Coronary artery (tissue), 2 donors: ENCODE measurements around the gene CADPS.

Experiments
- DNase-seq: peaks from one replicate; pipeline ENCODE4 v3.0.0-alpha.2; 2017; ENCODE audit warnings: low spot score
- H3K27ac ChIP-seq, 2 donors: fragments of 200-600 bp; sonication (generic); one replicate each; pipeline ENCODE4 v1.5.1; 2016 to 2019
- H3K4me3 ChIP-seq: fragments of 200-600 bp; sonication (generic); 2 replicates; pipeline ENCODE4 v1.5.1; 2016; ENCODE audit warnings: mild to moderate bottlenecking, moderate library complexity
- TF ChIP-seq, protein P1 (sequence below): fragments of 200-600 bp; sonication (generic); IDR thresholded peaks from one replicate; pipeline ENCODE4 v1.5.1; 2019; ENCODE audit warnings: antibody characterized with exemption

Gene CADPS

DNA sequence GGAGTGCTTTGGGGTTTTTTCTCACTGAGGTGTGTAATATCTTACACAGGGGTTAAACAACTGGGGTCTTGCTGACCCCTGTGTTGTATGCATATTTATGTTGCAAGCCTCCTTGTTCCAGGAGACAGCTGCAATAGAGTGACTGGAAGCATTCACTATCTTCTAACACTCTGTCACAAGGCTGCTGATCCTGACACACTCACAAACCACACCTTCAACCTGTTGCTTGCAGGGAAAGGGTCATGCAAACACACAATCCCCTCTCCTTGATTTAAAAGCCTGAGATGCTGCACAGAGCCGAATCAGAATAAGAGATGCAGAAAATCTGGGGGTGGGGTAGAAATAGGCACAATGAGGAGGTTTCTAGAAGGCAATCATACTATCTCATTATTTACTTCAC is 197.3 kb downstream of the CADPS start:
- Histone ChIP-seq H3K27ac (no peak overlapping the region), H3K4me3 (no peak overlapping the region)
- TF ChIP-seq, protein P1, sequence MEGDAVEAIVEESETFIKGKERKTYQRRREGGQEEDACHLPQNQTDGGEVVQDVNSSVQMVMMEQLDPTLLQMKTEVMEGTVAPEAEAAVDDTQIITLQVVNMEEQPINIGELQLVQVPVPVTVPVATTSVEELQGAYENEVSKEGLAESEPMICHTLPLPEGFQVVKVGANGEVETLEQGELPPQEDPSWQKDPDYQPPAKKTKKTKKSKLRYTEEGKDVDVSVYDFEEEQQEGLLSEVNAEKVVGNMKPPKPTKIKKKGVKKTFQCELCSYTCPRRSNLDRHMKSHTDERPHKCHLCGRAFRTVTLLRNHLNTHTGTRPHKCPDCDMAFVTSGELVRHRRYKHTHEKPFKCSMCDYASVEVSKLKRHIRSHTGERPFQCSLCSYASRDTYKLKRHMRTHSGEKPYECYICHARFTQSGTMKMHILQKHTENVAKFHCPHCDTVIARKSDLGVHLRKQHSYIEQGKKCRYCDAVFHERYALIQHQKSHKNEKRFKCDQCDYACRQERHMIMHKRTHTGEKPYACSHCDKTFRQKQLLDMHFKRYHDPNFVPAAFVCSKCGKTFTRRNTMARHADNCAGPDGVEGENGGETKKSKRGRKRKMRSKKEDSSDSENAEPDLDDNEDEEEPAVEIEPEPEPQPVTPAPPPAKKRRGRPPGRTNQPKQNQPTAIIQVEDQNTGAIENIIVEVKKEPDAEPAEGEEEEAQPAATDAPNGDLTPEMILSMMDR = no peak
- DNase-seq = no peak

DNA sequence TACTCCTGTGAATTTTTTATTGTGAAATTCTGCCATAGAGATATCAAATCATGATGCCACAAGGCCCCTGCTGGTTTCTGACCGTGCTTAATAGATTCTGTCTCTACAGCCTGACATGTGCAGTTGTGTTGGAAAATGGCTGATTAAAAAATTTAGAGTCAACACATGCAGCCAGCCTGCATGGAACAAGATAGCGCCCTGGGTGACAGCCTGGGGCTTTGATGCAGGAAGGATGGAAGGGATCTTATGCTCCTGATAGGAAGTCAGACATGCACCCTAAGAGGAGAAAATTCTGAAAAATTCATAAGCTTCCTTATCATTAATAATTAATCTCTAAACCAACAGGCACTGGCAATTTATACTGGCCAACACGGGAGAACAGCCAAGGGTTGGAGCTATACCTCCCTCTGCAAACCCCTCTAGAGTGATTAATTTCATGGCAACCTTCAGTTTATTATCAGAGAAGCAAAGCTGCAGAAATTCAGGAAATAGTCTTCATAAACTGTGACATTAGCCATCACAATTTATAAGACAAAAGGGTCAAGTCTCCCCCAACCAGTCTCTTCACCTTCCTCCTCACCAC is 198.4 kb downstream of the CADPS start:
- DNase-seq = no peak
- Histone ChIP-seq H3K27ac (no peak overlapping the region), H3K4me3 (no peak overlapping the region)
- TF ChIP-seq, protein P1 = no peak

DNA sequence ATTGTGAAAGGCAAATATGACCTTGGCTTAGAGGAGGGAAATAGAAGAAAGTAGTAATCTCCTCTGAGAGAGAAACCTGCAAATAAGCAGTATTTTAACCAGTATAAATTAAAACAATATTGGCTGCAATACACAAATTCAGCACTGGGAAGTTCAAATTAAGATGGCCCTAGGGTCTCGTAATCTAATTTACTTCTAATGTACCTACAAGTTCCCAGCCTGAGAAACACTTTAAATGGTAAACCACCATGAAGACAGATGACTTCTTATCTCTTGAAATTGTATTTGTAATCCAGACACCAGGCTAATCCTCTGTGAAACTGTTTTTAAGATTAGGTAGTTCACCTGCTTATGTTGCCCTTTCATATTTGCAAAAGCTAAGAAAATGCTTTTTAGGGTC is 199.7 kb downstream of the CADPS start:
- no peak for DNase-seq
- Histone ChIP-seq H3K4me3 (no peak overlapping the region), H3K27ac (no peak overlapping the region)
- TF ChIP-seq, protein P1 = no peak

DNA sequence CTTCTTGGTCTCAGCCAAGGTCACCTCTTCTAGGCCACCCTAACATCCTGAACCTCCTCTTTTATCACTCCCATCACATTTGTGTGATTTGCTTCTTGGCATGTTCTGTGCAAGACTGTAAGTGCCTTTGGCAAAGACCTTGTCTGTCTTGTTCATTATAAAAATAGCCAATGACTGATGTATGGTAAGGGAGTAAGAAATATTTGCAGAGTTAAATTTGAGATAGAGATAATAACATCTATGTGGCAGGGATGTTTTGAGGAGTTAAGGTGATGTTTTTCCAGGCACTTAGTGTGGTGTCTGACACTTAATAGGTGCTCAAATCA is 202.3 kb downstream of the CADPS start:
- Histone ChIP-seq H3K27ac (no peak overlapping the region), H3K4me3 (no peak overlapping the region)
- TF ChIP-seq, protein P1 = no peak
- DNase-seq = no peak

DNA sequence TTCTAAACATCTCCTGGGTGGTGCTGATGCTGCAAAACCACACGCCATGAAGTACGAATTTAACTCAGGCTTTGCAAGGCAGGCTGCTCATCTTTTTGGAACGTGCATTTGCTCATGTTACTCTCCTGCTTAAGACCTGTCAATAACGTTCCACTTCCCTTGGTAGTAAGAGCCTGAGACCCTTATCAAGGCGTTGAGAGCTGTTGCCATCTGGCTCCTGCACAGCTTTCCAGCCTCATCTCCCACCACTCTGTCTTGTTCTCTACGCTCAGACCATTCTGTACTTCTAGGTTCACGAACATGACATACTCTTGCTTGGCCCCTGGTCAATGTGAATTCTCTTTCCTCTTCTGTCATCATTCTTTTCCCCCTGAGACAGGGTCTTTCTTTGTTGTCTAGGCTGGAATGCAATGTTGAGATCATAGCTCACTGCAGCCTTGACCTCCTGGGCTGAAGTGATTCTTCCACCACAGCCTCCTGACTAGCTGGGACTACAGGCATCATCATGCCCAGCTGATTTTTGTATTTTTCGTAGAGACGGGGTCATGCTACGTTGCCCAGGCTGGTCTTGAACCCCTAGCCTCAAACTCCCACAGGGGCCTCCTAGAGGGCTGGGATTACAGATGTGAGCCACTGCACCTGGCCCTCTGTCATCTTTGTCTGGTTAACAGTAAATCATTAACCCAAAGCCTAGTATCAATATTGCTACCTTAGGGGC is 202.8 kb downstream of the CADPS start:
- DNase-seq = no peak

DNA sequence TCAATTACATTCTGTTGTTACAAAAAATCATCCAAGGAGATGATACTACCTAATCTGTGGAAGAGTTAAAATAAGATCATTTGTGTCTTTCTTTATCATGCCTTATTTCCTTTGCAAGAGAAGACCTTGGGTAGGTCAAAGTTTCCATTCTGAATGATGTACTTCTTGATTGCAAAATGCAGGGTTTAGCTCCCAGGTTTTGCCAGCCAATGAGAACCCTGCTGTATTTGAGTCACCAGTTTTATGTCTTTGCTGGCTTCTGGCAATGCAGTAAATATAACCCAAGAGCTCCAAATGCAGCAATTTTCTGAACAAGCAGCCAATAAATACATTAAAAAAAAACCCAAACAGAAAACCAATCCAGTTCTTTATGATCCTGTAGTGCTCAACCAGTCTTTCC is 204.9 kb downstream of the CADPS start:
- TF ChIP-seq, protein P1 = no peak
- DNase-seq = no peak
- Histone ChIP-seq H3K4me3 (no peak overlapping the region), H3K27ac (no peak overlapping the region)

More for the DNA sequence above, 202.8 kb downstream of the CADPS start:
- TF ChIP-seq, protein P1 = no peak
- Histone ChIP-seq H3K27ac (no peak overlapping the region), H3K4me3 (no peak overlapping the region)

DNA sequence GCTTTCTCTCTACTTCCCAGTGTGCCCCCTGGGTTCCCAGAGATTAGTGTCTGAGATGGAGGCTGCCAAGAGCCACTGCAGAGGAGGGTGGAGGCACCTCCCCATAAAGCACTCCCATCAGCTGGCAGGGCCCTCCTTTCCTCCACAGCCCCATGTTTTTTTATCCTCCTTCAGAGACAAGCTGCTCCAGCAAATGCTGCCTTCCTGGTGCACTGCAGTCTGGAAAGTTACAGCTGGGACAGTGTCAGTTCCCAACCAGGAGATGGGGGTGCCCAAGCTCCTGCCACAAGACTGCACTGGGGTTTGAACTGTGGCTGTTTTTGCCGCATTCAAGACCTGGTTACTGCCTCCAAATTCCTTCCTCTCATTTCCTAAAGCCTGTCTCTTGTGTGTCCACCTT is 206.1 kb downstream of the CADPS start:
- H3K4me3 ChIP-seq = no peak overlapping the region
- DNase-seq = no peak

More for the DNA sequence above, 206.1 kb downstream of the CADPS start:
- H3K27ac ChIP-seq = no peak overlapping the region
- TF ChIP-seq, protein P1 = no peak
